Heart left ventricle (tissue), 16 donors: Measurements from ENCODE around the gene TMC7. TPM values are rescaled to one million over a fixed set of nuclear protein-coding genes. Genes with fewer than 3 reads are reported as not detected.

Experiments used
- ATAC-seq, 4 donors: fragments of 200-7000 bp; cut with Tn5 transposase; one replicate each; pipeline ENCODE4 v1.9.1; 2020 to 2022; ENCODE audit warnings: moderate library complexity in 4 of 4, mild to moderate bottlenecking in 3 of 4, moderate number of reproducible peaks in 1 of 4
- DNase-seq, 5 donors: peaks; one replicate each; pipeline ENCODE4 v3.0.0-alpha.2; 2020
- H3K27ac ChIP-seq, 12 donors: fragments of 200-600 bp; sonication (generic) in 4 of 12; one replicate each; pipeline versions ENCODE4 v1.5.0 to v1.8.0; 2016 to 2022; ENCODE audit warnings: mild to moderate bottlenecking in 2 of 12
- H3K27me3 ChIP-seq, 9 donors: fragments of 200-600 bp; sonication (generic) in 2 of 9; one replicate each; pipeline versions ENCODE4 v1.5.1 to v1.8.0; 2016 to 2022; ENCODE audit warnings: mild to moderate bottlenecking in 3 of 9
- H3K36me3 ChIP-seq, 9 donors: fragments of 200-600 bp; sonication (generic) in 2 of 9; one replicate each; pipeline versions ENCODE4 v1.5.0 to v1.8.0; 2018 to 2022; ENCODE audit warnings: mild to moderate bottlenecking in 2 of 9
- H3K4me1 ChIP-seq, 12 donors: fragments of 200-600 bp; sonication (generic) in 4 of 12; one replicate each; pipeline versions ENCODE4 v1.5.0 to v1.8.0; 2016 to 2022; ENCODE audit warnings: mild to moderate bottlenecking in 3 of 12
- H3K4me3 ChIP-seq, 12 donors: fragments of 200-600 bp; sonication (generic) in 4 of 12; one replicate each; pipeline versions ENCODE4 v1.5.0 to v1.8.0; 2017 to 2022; ENCODE audit warnings: mild to moderate bottlenecking in 9 of 12, moderate library complexity in 4 of 12
- H3K9me3 ChIP-seq, 12 donors: fragments of 200-600 bp; sonication (generic) in 4 of 12; one replicate each; pipeline versions ENCODE4 v1.5.0 to v1.8.0; 2016 to 2022; ENCODE audit warnings: mild to moderate bottlenecking in 1 of 12
- CTCF ChIP-seq, 12 donors: fragments of 200-600 bp; sonication (generic) in 4 of 12; IDR thresholded peaks; one replicate each; pipeline versions ENCODE4 v1.5.0 to v1.8.0; 2018 to 2022; ENCODE audit warnings: antibody characterized with exemption in 12 of 12, mild to moderate bottlenecking in 5 of 12
- POLR2A ChIP-seq, 2 donors: fragments of 450-650 bp; IDR thresholded peaks; one replicate each; pipeline ENCODE4 v1.6.1; 2017; ENCODE audit warnings: antibody characterized with exemption in 2 of 2, mild to moderate bottlenecking in 2 of 2, moderate library complexity in 2 of 2
- WGBS, 4 donors: extraction: QIAGEN DNeasy Blood & Tissue Kit in 2 of 4; methylation state at CpG; one replicate each; pipeline versions ENCODE4 v1.1.5 to v1.1.7; 2013 to 2018; 5-methylcytosine and 5-hydroxymethylcytosine counted together
- intact Hi-C, 10 donors: fragments of 100-400 bp; cut with DNase I; formaldehyde crosslinking; loops; one replicate each; pipeline versions ENCODE4 v1.11.1 to v1.14.2; 2022
- polyA plus RNA-seq, 2 donors: library from polyadenylated mRNA; stranded (reverse); fragments of 200-250 nt; gene quantifications; one replicate each; pipeline ENCODE4 v1.2.3, GENCODE V29; 2013
- total RNA-seq, 9 donors: library from RNA; depleted of rRNA in 2 of 9; stranded (reverse); fragments of >200 nt in 2 of 9; fragmentation: NEBNext Ultra II Directional in 3 of 9; extraction: Animal tissue kit (Norgen Biotek cat#: 25700) in 3 of 9; gene quantifications; one replicate each; pipeline versions ENCODE4 v1.1.0 to v1.2.4, GENCODE V29; 2016 to 2023
- donor health status: ischemic (EF 13 %, LVEDD 7.1; RV severe dilation, severe dysfunction).
- donor health status: healthy with polysubstance abuse.
- donor health status: DM: no; HTN: yes; CAD: no.
- donor health status: DM: no; HTN: no; CAD: no.
- donor health status: ischemic (EF 25% LVEDD 6.9; RV normal size, moderate dysfunction).
- donor health status: ischemic (EF 25% LVEDD 5.7; RV mildly dilated, moderate dysfunction).
- donor health status: healthy.
- donor health status: DM: yes; HTN: yes; CAD: no.
- donor health status: ischemic (EF 35%, LVEDD 5.7; RV mildly dilated, moderate dysfunction).
- donor health status: nonischemic (EF 11% LVEDD 7.7; RV severe dilation, severe dysfunction).
- donor health status: DM: yes; HTN: yes; CAD: no.
- donor health status: PGD.
- donor health status: ischemic (EF 29% LVEDD 5.4; RV normal size, mild dysfunction).
- donor health status: nonischemic (EF 23%, LVEDD 6.1; RV moderate dilation, normal function).

Gene TMC7
- total and polyA plus RNA-seq, 11 donors = 0.69 to 2.3 (median 0.96) TPM

DNA sequence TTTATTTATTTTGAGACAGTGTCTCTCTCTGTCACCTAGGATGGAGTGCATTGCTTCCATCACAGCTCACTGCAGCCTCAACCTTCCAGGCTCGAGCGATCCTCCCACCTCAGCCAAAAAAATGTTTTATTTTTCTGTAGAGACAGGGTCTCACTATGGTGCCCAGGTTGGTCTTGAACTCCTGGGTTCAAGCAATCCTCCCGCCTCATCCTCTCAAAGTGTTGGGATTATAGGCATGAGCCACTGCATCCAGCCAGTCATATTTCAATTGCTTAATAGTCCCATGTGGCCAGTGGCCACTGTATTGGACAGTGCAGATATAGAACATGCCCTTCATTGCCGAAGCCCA lies 15.3 kb downstream of the TMC7 start:
- TF ChIP-seq CTCF (IDR thresholded peaks at IDR 0.05) (no peak), POLR2A (IDR thresholded peaks at IDR 0.05) (no peak)
- no peaks in the 10 kb centered on the region for H3K27me3 ChIP-seq
- 86 to 95% (median 93%) methylated on average over 4 of the region's 4 CpGs for WGBS, 4 donors
- H3K36me3 ChIP-seq = no peaks in the 10 kb centered on the region
- peaks cover 0 to 6% (median 0%) of the 10 kb centered on the region in 12 donors for H3K4me1 ChIP-seq
- H3K27ac ChIP-seq = no peak overlapping the region
- no peak overlapping the region for H3K4me3 ChIP-seq
- ATAC-seq (no peak), DNase-seq (no peak)
- intact Hi-C loops = loop anchor here in 1 of 10 donors (10.0 kb wide), 1 partner anchor 376 kb away; no protein-coding TSS in a partner anchor
- H3K9me3 ChIP-seq = no peaks in the 10 kb centered on the region

DNA sequence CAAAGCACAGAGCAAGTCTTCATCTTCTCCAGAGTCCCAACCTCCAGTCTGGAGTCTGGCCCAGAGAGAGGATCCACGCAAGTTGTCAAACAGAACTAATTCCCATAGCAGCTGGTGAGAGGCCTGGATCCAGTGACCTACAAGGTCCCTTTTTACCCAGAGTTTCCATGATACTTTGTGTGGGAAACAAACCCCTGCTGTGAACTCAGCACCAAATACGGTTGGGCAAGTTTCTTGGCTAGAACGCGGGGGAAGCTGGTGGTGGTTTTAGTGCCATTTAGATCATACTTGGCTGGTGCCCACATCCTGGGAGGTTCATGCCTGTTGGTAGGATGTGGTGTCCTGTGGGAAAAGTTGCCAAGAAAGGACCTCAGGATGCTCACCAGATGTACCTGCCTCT lies 18.1 kb downstream of the TMC7 start:
- intact Hi-C loops = no loop called here
- no peak overlapping the region for H3K4me3 ChIP-seq
- H3K27me3 ChIP-seq = no peaks in the 10 kb centered on the region
- no peak overlapping the region for H3K27ac ChIP-seq
- no peak for TF ChIP-seq CTCF (IDR thresholded peaks at IDR 0.05)
- TF ChIP-seq POLR2A (IDR thresholded peaks at IDR 0.05) = no peak
- peaks cover 0 to 15% (median 0%) of the 10 kb centered on the region in 12 donors for H3K4me1 ChIP-seq
- DNase-seq = no peak
- no peaks in the 10 kb centered on the region for H3K36me3 ChIP-seq
- no peak for ATAC-seq
- WGBS, 4 donors = 64 to 82% (median 77%) methylated on average over 4 of the region's 4 CpGs
- no peaks in the 10 kb centered on the region for H3K9me3 ChIP-seq

- Histone ChIP-seq H3K27ac (no peak overlapping the region), H3K4me3 (no peak overlapping the region), H3K4me1 (peaks cover 0 to 15% (median 0%) of the 10 kb centered on the region in 12 donors), H3K27me3 (no peaks in the 10 kb centered on the region), H3K36me3 (no peaks in the 10 kb centered on the region), H3K9me3 (no peaks in the 10 kb centered on the region)
- DNase-seq = no peak
- 72 to 79% (median 75%) methylated on average over 4 of the region's 4 CpGs for WGBS, 4 donors
- ATAC-seq = no peak
- no peak for TF ChIP-seq POLR2A (IDR thresholded peaks at IDR 0.05)
- no peak for TF ChIP-seq CTCF (IDR thresholded peaks at IDR 0.05)
- intact Hi-C loops = no loop called here
Observed at GRCh38 chr16:19003935-19004334, 20.2 kb downstream of the TMC7 start.

- intact Hi-C loops = no loop called here
- WGBS, 4 donors = 68 to 86% (median 81%) methylated on average over 15 to 16 of the region's 16 CpGs
- Histone ChIP-seq H3K27me3 (no peaks in the 10 kb centered on the region), H3K27ac (peak overlapping the region in 7 of 12 donors; percentile 28 to 67 (median 47)), H3K4me3 (no peak overlapping the region), H3K36me3 (peaks cover 0 to 14% (median 0%) of the 10 kb centered on the region in 9 donors), H3K9me3 (peaks cover 0 to 6% (median 2%) of the 10 kb centered on the region in 12 donors), H3K4me1 (peaks cover 0 to 15% (median 0%) of the 10 kb centered on the region in 12 donors)
- ATAC-seq (peak; percentile 69 to 81 (median 72)), DNase-seq (peak; percentile 37 to 74 (median 60))
- no peak for TF ChIP-seq POLR2A (IDR thresholded peaks at IDR 0.05)
- no peak for TF ChIP-seq CTCF (IDR thresholded peaks at IDR 0.05)
Observed at GRCh38 chr16:19005561-19006445, 22.1 kb downstream of the TMC7 start.
